HepG2 (cell line): ENCODE results near the gene CNTN5.

ENCODE experiments used
- BRCA1 ChIP-seq: sonication (generic); formaldehyde crosslinking; IDR thresholded peaks from 2 replicates; pipeline ENCODE4 v1.4.0; 2020; ENCODE audit warnings: missing genetic modification reagents
- CEBPZ ChIP-seq: IDR thresholded peaks from 2 replicates; pipeline ENCODE4 v1.6.1; 2012; ENCODE audit warnings: low read length, improper control_type of control experiment
- ETV5 ChIP-seq: IDR thresholded peaks from 2 replicates; pipeline ENCODE4 v1.6.1; 2018; ENCODE audit warnings: missing biosample characterization, missing genetic modification reagents, inconsistent platforms, borderline replicate concordance
- FOXM1 ChIP-seq: sonication (generic); formaldehyde crosslinking; IDR thresholded peaks from 2 replicates; pipeline ENCODE4 v1.5.0; 2020; ENCODE audit warnings: missing genetic modification reagents
- FOXP1 ChIP-seq, 2 experiments: fragments of 450-650 bp in 1 of 2; IDR thresholded peaks; 2 replicates each; pipeline ENCODE4 v1.6.1; 2017 to 2018; ENCODE audit warnings: antibody characterized with exemption in 1 of 2
- KAT7 ChIP-seq: IDR thresholded peaks from 2 replicates; pipeline ENCODE4 v1.6.1; 2018; ENCODE audit warnings: borderline replicate concordance, missing compliant biosample characterization
- NR2F2 ChIP-seq: IDR thresholded peaks from 2 replicates; pipeline ENCODE4 v1.6.1; 2012; ENCODE audit warnings: low read depth, inconsistent platforms, borderline replicate concordance
- TAF1 ChIP-seq: sonication (generic); formaldehyde crosslinking; IDR thresholded peaks from 2 replicates; pipeline ENCODE4 v1.4.0; 2020; ENCODE audit warnings: missing genetic modification reagents
- TFE3 ChIP-seq: IDR thresholded peaks from 2 replicates; pipeline ENCODE4 v1.6.1; 2016
- U2AF1 ChIP-seq: fragments of 200-400 bp; formaldehyde crosslinking; optimal IDR thresholded peaks from 2 replicates; pipeline ENCODE3; 2017; ENCODE audit warnings: mild to moderate bottlenecking, low read depth, low read length
- TF ChIP-seq, protein P1 (sequence below): sonication (generic); formaldehyde crosslinking; IDR thresholded peaks from 2 replicates; pipeline ENCODE4 v1.4.0; 2020; ENCODE audit warnings: missing genetic modification reagents

GRCh38 chr11:99505316-99505715 lies 484.6 kb downstream of the CNTN5 start:
- TF ChIP-seq BRCA1 (CRISPR knock-in tag) (no peak), FOXP1 (IDR thresholded peaks at IDR 0.05) (no peak), FOXP1 (CRISPR knock-in tag; IDR thresholded peaks at IDR 0.05) (no peak), ETV5 (CRISPR knock-in tag) (no peak), NR2F2 (no peak), KAT7 (CRISPR knock-in tag) (no peak), U2AF1 (no peak), FOXM1 (CRISPR knock-in tag) (no peak), TFE3 (no peak), TAF1 (CRISPR knock-in tag) (no peak), CEBPZ (no peak)
- TF ChIP-seq, protein P1, sequence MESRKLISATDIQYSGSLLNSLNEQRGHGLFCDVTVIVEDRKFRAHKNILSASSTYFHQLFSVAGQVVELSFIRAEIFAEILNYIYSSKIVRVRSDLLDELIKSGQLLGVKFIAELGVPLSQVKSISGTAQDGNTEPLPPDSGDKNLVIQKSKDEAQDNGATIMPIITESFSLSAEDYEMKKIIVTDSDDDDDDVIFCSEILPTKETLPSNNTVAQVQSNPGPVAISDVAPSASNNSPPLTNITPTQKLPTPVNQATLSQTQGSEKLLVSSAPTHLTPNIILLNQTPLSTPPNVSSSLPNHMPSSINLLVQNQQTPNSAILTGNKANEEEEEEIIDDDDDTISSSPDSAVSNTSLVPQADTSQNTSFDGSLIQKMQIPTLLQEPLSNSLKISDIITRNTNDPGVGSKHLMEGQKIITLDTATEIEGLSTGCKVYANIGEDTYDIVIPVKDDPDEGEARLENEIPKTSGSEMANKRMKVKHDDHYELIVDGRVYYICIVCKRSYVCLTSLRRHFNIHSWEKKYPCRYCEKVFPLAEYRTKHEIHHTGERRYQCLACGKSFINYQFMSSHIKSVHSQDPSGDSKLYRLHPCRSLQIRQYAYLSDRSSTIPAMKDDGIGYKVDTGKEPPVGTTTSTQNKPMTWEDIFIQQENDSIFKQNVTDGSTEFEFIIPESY (CRISPR knock-in tag): no peak
